IMR-90 (cell line): ENCODE measurements around the gene SEMA5A.

Experiments
- CEBPB ChIP-seq: IDR thresholded peaks from 2 replicates; pipeline ENCODE4 v1.6.1; 2012; ENCODE audit warnings: low read depth, low read length, improper control_type of control experiment
- POLR2A ChIP-seq: IDR thresholded peaks from 2 replicates; pipeline ENCODE4 v1.6.1; 2012; ENCODE audit warnings: mild to moderate bottlenecking, low read depth, low read length
- SMC3 ChIP-seq: fragments of 150-350 bp; IDR thresholded peaks from 2 replicates; pipeline ENCODE4 v1.6.1; 2016; ENCODE audit warnings: low read depth, mild to moderate bottlenecking, antibody characterized with exemption, low read length, moderate library complexity
- TF ChIP-seq, protein P1 (sequence below): conservative IDR thresholded peaks from 2 replicates; pipeline ENCODE4 v1.5.1; 2012; ENCODE audit warnings: mild to moderate bottlenecking, low read depth, low read length, improper control_type of control experiment
- TF ChIP-seq, protein P2 (sequence below): fragments of 150-350 bp; IDR thresholded peaks from 2 replicates; pipeline ENCODE4 v1.6.1; 2016; ENCODE audit warnings: low read depth, mild to moderate bottlenecking, low read length, moderate library complexity, borderline replicate concordance

DNA sequence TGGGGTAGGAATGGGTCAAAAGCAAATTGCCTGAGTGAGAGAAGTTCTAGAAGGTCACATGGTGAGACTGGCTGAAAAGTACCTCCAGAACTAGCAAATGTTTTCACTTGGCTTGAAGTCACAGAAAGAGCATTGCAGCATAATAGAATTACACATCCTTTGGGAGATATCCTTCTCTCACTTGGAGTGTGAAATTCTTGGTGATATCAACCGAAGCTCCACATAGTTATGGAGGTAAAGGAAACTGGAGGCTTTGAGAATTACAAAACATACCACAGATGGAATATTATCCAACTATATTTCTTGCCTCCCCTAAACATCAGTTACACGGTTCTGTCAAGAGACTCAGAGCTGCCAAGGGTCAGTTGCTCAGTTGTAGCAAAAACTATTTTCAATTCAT is 182.4 kb downstream of the SEMA5A start:
- TF ChIP-seq, protein P1, sequence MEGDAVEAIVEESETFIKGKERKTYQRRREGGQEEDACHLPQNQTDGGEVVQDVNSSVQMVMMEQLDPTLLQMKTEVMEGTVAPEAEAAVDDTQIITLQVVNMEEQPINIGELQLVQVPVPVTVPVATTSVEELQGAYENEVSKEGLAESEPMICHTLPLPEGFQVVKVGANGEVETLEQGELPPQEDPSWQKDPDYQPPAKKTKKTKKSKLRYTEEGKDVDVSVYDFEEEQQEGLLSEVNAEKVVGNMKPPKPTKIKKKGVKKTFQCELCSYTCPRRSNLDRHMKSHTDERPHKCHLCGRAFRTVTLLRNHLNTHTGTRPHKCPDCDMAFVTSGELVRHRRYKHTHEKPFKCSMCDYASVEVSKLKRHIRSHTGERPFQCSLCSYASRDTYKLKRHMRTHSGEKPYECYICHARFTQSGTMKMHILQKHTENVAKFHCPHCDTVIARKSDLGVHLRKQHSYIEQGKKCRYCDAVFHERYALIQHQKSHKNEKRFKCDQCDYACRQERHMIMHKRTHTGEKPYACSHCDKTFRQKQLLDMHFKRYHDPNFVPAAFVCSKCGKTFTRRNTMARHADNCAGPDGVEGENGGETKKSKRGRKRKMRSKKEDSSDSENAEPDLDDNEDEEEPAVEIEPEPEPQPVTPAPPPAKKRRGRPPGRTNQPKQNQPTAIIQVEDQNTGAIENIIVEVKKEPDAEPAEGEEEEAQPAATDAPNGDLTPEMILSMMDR: no peak
- no peak for TF ChIP-seq POLR2A
- TF ChIP-seq SMC3: no peak
- TF ChIP-seq CEBPB: no peak
- TF ChIP-seq, protein P2, sequence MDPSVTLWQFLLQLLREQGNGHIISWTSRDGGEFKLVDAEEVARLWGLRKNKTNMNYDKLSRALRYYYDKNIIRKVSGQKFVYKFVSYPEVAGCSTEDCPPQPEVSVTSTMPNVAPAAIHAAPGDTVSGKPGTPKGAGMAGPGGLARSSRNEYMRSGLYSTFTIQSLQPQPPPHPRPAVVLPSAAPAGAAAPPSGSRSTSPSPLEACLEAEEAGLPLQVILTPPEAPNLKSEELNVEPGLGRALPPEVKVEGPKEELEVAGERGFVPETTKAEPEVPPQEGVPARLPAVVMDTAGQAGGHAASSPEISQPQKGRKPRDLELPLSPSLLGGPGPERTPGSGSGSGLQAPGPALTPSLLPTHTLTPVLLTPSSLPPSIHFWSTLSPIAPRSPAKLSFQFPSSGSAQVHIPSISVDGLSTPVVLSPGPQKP: no peak
